Fibroblast of mammary gland (primary cell): ENCODE data around the gene IRX4.
"Not testable (repeated sequence)": the region's sequence is repeated elsewhere in the genome, so short reads cannot be mapped to it uniquely, and the experiment has no call there.

Source experiments
- DNase-seq: peaks from one replicate; pipeline ENCODE4 v3.0.0-alpha.2; 2010; ENCODE audit warnings: low read depth
- H3K4me3 ChIP-seq: 2 replicates; pipeline ENCODE4 v1.5.1; 2011; ENCODE audit warnings: low read depth, mild to moderate bottlenecking, low read length, moderate library complexity; ENCODE audit not compliant: control insufficient read depth
- CTCF ChIP-seq: conservative IDR thresholded peaks from 2 replicates; pipeline ENCODE4 v1.5.1; 2011; ENCODE audit warnings: low read depth, low read length, inconsistent platforms; ENCODE audit not compliant: control insufficient read depth, insufficient read depth

IRX4 gene

GRCh38 chr5:1847611-1848010, 35.1 kb downstream of the IRX4 start:
- no peak for DNase-seq
- no peak for TF ChIP-seq CTCF

DNA sequence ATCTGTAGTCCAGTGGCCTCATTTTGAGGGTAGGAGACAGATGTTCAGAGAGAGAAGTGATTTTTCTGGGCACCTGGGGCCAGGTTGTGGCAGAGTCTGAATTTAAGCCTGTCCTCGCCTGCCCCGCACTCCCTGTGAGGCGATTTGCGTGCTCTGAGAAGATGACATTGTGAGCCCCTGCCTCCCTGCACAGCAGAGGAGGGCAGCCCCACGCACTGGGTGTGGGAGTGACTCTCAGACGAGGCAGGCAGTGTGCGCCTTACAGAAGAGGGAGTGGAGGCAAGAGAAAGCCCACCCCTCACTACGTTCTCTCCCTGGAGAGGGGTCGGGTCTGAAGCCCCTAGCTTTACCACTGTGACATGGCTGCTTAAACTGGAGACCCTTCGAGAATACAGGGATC, 35.7 kb downstream of the IRX4 start:
- no peak for TF ChIP-seq CTCF

More at GRCh38 chr5:1847611-1848010, 35.1 kb downstream of the IRX4 start:
- no peak overlapping the region for H3K4me3 ChIP-seq

GRCh38 chr5:1846583-1846982, 36.1 kb downstream of the IRX4 start:
- TF ChIP-seq CTCF: no peak
- DNase-seq: no peak
- H3K4me3 ChIP-seq: no peak overlapping the region

More for the DNA sequence above, 35.7 kb downstream of the IRX4 start:
- H3K4me3 ChIP-seq: no peak overlapping the region
- DNase-seq: no peak

- no peak overlapping the region for H3K4me3 ChIP-seq
- DNase-seq: no peak
- TF ChIP-seq CTCF: no peak
These were observed 37.0 kb downstream of the IRX4 start for GRCh38 chr5:1845696-1846095.

GRCh38 chr5:1844708-1845436, 37.9 kb downstream of the IRX4 start:
- H3K4me3 ChIP-seq: no peak overlapping the region
- no peak for TF ChIP-seq CTCF

GRCh38 chr5:1843761-1844160, 39.0 kb downstream of the IRX4 start:
- DNase-seq, H3K4me3 ChIP-seq: not testable (repeated sequence)

More at GRCh38 chr5:1844708-1845436, 37.9 kb downstream of the IRX4 start:
- no peak for DNase-seq

GRCh38 chr5:1842004-1842819, 40.5 kb downstream of the IRX4 start:
- DNase-seq: no peak
- H3K4me3 ChIP-seq: no peak overlapping the region
- no peak for TF ChIP-seq CTCF
